MCF 10A (cell line): ENCODE data around the gene BPGM. TPM values are rescaled to one million over a fixed set of nuclear protein-coding genes. Genes with fewer than 3 reads are reported as not detected.

Source experiments
- BruUV-seq: library from RNA; stranded (reverse); fragments of 400-500 nt; replicated peaks from 2 replicates; lab custom pipeline; 2021; lab: Mats Ljungman, UMichigan
- CTCF ChIA-PET: fragments of 300-600 bp; sonication (Branson Sonifier 250); formaldehyde crosslinking; extraction: SDS; loops from one replicate; lab custom pipeline; 2021; ENCODE audit warnings: antibody characterized with exemption, inconsistent platforms; lab: Yijun Ruan, JAX
- POLR2A ChIA-PET: fragments of 300-600, 350-650 bp; sonication (Branson Sonifier 250); formaldehyde crosslinking; extraction: SDS; loops from one replicate; lab custom pipeline; 2020; ENCODE audit warnings: antibody characterized with exemption, inconsistent platforms; lab: Yijun Ruan, JAX
- DNase-seq: peaks from one replicate; pipeline ENCODE4 v3.0.0-alpha.2; 2018; ENCODE audit not compliant: unreplicated experiment
- H3K27ac Mint-ChIP-seq: one replicate; pipeline ENCODE4 v1.8.0; 2022; ENCODE audit warnings: mild to moderate bottlenecking, low read depth, mixed read lengths; ENCODE audit not compliant: unreplicated experiment
- H3K27me3 Mint-ChIP-seq: one replicate; pipeline ENCODE4 v1.8.0; 2022; ENCODE audit warnings: mixed read lengths; ENCODE audit not compliant: insufficient read depth, unreplicated experiment
- H3K36me3 Mint-ChIP-seq: one replicate; pipeline ENCODE4 v1.8.0; 2022; ENCODE audit warnings: mild to moderate bottlenecking, moderate library complexity, mixed read lengths; ENCODE audit not compliant: insufficient read depth, unreplicated experiment
- H3K4me1 Mint-ChIP-seq: one replicate; pipeline ENCODE4 v1.8.0; 2022; ENCODE audit warnings: mixed read lengths; ENCODE audit not compliant: insufficient read depth, unreplicated experiment
- H3K4me3 Mint-ChIP-seq: one replicate; pipeline ENCODE4 v1.8.0; 2022; ENCODE audit warnings: mild to moderate bottlenecking, moderate library complexity, mixed read lengths; ENCODE audit not compliant: unreplicated experiment
- H3K9me3 Mint-ChIP-seq: one replicate; pipeline ENCODE4 v1.8.0; 2022; ENCODE audit warnings: mixed read lengths; ENCODE audit not compliant: unreplicated experiment
- CTCF ChIP-seq: fragments of 200-600 bp; IDR thresholded peaks from one replicate; pipeline ENCODE4 v1.8.0; 2022; ENCODE audit warnings: antibody characterized with exemption, mild to moderate bottlenecking; ENCODE audit not compliant: unreplicated experiment
- intact Hi-C: fragments of 100-400 bp; cut with micrococcal nuclease; formaldehyde crosslinking; loops from 2 replicates; pipeline ENCODE4 v1.14.1; 2022
- total RNA-seq: library from RNA; stranded (reverse); gene quantifications from 2 replicates; pipeline ENCODE4 v1.2.3, GENCODE V29; 2022

Gene BPGM
- total RNA-seq, 1 experiment from 2014 or later = 8.2 TPM

GRCh38 chr7:134629445-134629844 is 17.2 kb upstream of the BPGM start:
- no peak for TF ChIP-seq CTCF
- Mint-ChIP-seq H3K4me1 (peaks cover 8% of the 10 kb centered on the region), H3K27me3 (no peaks in the 10 kb centered on the region), H3K9me3 (peaks cover 8% of the 10 kb centered on the region), H3K27ac (no peak overlapping the region), H3K4me3 (no peak overlapping the region), H3K36me3 (no peaks in the 10 kb centered on the region)
- intact Hi-C loops = no loop called here
- CTCF ChIA-PET = interaction anchor here (0.6 to 1.2 kb wide), 3 partner anchors 9 to 22 kb away, joined by 3 to 4 read pairs (median 3); no protein-coding TSS in a partner anchor
- POLR2A ChIA-PET = interaction anchor here (10.7 kb wide), 1 partner anchor 17 kb away, joined by 75 read pairs; the partner anchor contains the start of gene BPGM
- no TSS peak for BruUV-seq
- DNase-seq = no peak

GRCh38 chr7:134630237-134630636 is 16.4 kb upstream of the BPGM start:
- intact Hi-C loops = no loop called here

GRCh38 chr7:134630893-134631292 is 15.8 kb upstream of the BPGM start:
- H3K4me1 Mint-ChIP-seq = peaks cover 4% of the 10 kb centered on the region

More at GRCh38 chr7:134630237-134630636, 16.4 kb upstream of the BPGM start:
- no peak for DNase-seq
- H3K27ac Mint-ChIP-seq = no peak overlapping the region
- no peaks in the 10 kb centered on the region for H3K36me3 Mint-ChIP-seq
- no TSS peak for BruUV-seq
- H3K9me3 Mint-ChIP-seq = peaks cover 8% of the 10 kb centered on the region
- CTCF ChIA-PET = interaction anchor here (0.6 to 5.0 kb wide), 5 partner anchors 9 to 23 kb away, joined by 3 to 25 read pairs (median 4); no protein-coding TSS in a partner anchor
- TF ChIP-seq CTCF = no peak
- H3K27me3 Mint-ChIP-seq = no peaks in the 10 kb centered on the region
- POLR2A ChIA-PET = interaction anchor here (1.0 to 10.7 kb wide), 2 partner anchors 17 to 83 kb away, joined by 3 to 75 read pairs; partner anchors contain the start of gene BPGM
- H3K4me3 Mint-ChIP-seq = no peak overlapping the region
- H3K4me1 Mint-ChIP-seq = peaks cover 6% of the 10 kb centered on the region

More at GRCh38 chr7:134630893-134631292, 15.8 kb upstream of the BPGM start:
- ChIA-PET CTCF (interaction anchor here (0.6 to 5.0 kb wide), 8 partner anchors 8 to 324 kb away, joined by 3 to 25 read pairs (median 3); no protein-coding TSS in a partner anchor), POLR2A (interaction anchor here (0.7 to 10.7 kb wide), 4 partner anchors 11 to 152 kb away, joined by 3 to 75 read pairs (median 4); partner anchors contain the start of gene BPGM)
- Mint-ChIP-seq H3K4me3 (no peak overlapping the region), H3K36me3 (no peaks in the 10 kb centered on the region), H3K27me3 (no peaks in the 10 kb centered on the region), H3K9me3 (peaks cover 8% of the 10 kb centered on the region), H3K27ac (peak overlapping the region; percentile 59)
- BruUV-seq = no TSS peak
- DNase-seq = no peak
- no peak for TF ChIP-seq CTCF
- intact Hi-C loops = no loop called here
